GM21367 (cell line): Measurements from ENCODE around the gene MORN4.
"Not testable (repeated sequence)": the region's sequence is repeated elsewhere in the genome, so short reads cannot be mapped to it uniquely, and the experiment has no call there.

Experiments used
- ATAC-seq: cut with Tn5 transposase; IDR thresholded peaks from one replicate; pipeline ENCODE4 v1.9.1; 2021; ENCODE audit not compliant: unreplicated experiment

Gene MORN4

DNA sequence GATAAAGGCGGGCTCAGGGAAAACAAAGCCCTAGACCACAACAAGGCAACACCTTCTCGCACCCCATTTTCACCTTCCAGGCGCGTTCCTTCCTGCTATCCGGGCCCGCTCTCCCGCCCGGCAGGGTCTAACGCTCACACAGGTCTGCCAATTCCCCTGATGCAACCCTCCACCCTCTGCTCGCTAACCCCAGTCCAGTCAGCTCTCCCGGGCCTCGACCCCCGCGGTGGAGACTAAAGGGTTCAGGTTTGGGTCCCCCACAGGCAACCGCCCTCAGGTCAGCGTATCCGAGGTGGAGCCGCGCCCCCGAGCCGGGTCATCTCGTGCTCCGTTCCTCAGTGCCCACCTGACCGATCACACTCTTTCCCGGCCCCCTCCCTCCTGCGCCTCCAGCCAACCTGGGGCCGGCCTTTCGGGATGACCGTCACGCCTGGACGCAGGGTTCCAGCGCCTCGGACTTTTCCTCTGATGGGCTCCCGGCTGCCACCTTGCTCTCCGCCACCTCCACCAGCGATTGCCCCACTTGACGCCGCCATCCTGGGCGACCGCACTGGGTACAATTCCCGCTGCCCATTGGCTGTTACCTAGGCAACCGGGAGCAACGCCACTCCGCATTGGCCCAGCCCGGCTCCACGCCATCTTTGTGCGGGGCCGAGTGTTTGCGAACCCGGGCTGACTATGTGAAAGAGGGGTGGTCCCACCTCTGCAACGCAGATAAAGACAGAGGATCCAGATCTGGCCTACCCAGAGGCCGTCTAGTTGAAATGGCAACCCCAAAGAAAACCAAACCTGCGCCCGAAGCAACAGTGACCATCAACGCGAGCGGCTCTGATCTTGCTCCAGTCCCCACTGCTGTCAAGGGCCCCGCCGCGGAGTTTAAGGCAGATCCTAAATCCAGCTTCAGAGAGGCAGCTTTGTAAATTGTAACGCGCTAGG is at the start of gene MORN4:
TSS of gene MORN4 (minus strand) at position 552 of the 936 bp plus-strand sequence. CDS start 13,847 bp downstream, outside the sequence.
- ATAC-seq = peak; percentile 97

DNA sequence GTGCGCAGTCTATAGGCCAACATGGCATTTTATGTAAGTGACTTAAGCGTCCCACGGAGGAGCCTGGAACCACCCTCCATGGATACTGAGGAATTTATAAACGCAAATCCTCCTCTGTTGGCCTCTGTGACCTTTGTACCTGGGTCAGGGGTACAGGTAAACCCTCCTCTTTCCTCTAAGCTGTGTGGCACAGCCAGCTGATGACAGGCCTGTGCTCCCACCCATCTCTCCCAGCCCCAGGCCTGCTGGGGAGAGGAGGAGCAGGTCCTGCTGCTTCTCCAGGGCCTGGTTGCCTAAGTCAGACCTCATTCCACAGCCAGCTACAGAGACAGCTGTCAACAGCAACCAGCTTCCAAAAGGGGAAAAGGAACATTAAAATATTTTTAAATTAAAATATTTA is 48.7 kb upstream of the MORN4 start:
- ATAC-seq = no peak

DNA sequence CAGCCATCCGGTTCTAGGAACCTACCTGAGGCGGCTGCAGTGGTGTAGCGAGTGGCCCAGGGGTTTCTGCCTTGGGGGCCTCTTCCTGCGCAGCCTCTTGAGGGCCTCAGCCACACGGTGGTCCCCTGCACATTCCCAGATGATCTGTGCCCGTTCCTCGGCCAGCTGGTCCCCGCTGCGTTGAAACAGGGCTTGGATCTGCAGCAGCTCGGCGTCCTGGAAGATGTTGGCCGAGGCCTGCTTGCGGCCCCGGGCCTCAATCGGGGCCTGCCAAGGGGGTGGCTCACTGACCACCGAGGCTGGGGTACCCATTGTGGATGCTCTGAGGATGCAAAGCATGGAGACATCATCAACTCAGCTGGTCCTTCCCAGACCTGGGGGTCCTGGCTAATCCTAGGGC is 46.3 kb upstream of the MORN4 start:
- no peak for ATAC-seq

DNA sequence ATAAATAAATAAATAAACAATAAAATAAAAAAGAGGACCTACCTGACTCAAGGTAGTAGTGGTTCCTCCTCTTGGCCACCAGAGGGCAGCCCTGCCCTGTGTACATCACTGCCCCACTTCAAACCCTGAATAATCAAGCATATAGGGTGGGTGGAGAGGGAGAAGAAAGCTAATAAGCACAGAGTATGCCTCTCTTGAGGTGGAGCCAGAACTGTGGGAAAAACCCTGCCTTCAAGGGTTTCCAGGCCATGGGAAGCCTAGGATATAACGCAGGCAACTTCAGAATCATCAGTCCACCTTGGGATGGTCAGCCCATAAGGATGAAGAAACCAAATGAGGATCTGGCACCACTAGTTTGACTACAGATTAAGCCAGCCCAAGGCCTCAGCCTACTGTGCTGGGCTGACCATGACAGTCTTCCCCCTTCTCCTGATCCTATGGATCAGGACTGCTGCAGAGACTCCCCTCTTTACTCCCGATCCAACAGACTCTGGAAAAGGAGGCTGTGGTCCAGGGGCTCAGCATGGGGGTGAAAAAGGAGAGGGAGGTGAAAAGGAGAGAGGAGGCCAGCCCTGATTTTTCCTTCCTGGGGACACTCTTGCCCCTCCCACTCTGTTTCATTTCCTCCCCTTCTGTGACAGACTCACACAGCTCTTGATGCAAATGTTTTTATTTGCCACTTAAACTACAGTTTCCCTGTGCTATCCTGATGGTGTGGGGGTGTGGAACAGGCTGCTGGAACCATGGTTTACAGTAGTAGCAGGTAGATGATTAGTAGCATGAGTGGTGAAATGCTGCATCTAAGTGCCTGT is 43.7 kb upstream of the MORN4 start:
- no peak for ATAC-seq

DNA sequence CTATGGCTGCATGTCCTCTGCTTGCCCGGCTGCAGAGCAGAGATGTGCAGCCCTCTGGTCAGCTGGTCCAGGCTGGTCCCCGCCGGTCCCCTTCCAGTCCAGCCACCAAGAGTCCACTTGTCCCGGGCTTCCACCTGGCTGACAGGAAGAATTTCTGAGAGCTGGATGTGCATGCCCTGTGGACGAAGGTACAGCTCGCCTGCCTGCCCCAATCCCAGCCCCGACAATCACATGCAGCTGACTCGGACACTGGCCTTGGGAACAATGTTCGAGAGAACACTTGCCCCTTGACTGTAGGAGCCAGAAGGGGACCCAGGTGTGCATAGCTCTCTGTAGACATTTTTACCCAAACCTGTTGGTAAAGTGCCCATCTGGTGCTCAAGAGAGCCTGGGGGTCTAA is 41.9 kb upstream of the MORN4 start:
- ATAC-seq = no peak

DNA sequence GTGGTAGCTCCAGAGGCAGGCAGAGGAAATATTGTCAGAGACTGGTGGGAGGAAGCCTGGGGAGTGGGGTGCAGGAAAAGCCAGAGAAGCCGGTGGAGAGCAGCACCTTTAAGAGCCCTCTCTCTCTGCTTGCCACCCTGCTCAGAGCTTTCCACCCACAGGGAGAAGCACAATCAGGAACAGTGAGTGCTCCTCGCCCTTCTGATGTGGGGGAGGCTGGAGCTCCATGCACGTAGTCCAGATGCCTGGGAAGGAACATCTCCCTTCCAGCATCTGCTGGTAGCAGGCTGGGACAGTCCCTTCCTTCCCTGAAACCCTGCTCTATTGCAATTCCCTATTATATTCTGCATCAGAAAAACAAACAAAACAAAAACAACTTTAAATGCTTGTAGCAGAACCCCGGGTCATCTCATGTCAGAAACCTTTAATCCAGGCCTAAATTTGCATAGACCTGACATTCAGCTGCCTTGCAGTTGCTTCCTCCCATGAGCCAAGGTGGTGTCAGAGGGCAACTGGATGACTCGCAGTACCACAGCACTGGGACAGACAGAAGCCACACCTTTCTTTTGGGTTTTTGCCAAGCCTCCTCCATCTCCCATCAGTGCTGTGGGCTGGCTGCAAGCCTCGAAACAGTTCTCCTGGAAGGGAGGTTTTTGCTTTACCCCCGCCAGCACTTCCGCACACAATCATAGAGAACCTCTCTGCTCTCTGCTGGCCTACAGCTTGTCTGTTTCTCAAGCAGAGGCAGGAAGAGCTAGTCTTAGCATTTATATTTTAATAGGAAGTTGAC is 40.6 kb upstream of the MORN4 start:
- ATAC-seq = no peak

DNA sequence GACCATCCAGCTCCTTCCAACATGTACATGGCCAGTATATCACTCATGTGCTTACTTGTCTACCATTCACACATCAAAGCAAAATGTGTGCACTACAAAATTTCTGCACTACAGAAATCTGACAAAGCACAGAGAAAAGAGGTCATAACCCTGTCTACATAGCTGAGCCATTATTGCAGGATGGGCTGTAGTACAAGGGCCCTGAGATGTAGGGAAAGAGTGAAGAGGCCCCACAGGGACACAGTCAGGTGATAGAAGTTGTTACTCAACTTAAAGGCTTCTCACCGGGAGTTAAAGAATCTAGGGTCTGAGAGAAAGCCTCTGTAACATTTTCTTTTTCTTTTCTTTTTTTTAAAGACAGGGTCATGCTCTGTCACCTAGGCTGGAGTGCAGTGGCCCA is 36.3 kb upstream of the MORN4 start:
- ATAC-seq = no peak

DNA sequence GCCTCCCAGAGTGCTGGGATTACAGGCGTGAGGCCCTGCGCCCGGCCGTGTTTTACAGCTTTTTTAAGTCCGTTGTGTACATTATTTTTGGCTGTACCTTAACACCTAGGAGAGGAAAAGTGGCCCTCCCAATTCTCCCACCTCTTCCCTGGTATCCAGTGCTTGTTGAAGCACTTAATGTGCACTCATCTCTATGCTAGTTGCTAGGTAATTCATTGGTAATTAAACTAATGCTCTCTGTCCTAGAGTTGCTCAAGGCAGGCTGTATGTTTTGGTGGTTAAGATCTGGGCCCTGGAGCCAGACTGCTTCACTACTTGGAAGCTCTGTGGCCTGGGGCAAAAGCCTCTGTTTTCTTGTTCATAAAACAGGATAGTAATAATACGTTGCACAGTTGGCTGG is 34.2 kb upstream of the MORN4 start:
- ATAC-seq = no peak

DNA sequence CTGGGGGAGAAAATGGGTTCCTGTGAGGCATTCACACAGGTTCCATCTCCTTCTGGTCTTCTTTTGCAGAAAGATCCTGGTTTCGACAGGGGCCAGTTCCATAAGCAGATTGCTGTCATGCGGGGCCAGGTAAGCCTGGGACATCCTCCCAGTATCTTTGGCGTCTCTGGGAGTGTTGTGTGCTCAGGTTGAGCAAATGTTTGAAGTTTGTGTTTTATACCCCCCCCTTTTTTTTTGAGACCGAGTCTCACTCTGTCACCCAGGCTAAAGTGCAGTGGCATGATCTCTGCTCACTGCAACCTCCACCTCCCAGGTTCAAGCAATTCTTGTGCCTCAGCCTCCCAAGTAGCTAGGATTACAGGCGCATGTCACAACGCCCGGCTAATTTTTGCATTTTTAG is 33.7 kb upstream of the MORN4 start:
- ATAC-seq = no peak

DNA sequence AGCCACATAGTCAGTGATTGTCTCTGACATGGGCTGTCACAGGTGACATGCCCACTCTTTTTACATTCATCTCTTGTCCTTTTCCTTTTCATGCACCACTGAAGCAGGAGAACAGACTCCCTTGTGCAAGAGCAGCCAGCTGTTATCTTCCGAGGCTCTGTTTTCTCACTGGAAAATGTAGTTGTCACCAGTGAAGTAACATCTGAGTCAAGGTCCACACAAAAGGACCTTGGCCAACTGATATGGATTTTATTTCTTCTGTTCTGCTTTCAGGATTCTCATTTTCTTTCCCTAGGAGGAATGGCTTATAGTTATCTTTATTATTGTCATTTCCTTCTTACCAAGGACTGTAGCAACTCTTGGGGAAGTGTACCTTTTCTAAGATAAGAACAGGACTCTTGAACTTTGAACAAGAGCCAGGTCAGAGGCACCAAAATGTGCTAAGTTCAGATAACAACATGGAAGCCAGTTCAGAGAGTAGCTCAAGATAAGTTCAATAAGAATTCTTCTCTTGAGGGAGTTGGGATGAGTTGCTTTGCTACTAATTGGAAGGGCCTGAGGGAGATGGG is 31.1 kb upstream of the MORN4 start:
- no peak for ATAC-seq

DNA sequence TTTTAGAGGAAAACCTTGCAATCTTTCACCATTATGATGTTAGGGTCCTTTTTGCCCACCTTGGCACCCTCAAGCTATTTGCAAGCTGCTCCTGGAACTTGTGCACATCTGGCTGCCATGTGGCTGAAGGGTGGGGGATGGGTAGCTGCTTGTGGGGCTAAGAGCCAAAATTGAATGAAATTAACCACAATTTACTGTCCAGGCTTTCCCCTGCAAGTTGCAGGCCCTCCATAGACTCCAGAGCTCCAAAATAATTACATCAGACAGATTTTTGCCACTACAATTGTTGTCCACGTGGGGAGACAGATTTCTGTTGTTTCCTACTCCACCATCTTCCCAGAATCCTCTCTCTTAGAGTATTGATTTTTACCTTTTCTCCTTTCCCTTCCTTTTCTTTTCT is 26.3 kb upstream of the MORN4 start:
- no peak for ATAC-seq

DNA sequence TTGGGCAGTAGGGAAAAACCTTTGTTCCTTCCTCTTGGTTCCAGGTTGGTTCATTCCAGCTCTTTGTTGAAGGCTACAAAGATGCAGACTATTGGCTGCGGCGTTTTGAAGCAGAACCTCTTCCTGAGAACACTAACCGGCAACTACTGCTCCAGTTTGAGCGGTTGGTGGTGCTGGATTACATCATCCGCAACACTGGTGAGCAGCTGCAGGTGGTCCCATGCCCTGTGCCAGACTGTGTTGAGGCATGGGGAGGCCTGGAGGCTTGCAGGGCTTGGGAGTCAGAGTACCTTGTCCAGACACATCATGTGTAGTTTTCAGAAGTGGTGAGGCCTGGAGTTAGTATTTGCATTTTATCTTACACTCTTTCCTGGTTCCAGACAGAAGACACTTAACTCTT is 23.5 kb upstream of the MORN4 start:
- no peak for ATAC-seq

DNA sequence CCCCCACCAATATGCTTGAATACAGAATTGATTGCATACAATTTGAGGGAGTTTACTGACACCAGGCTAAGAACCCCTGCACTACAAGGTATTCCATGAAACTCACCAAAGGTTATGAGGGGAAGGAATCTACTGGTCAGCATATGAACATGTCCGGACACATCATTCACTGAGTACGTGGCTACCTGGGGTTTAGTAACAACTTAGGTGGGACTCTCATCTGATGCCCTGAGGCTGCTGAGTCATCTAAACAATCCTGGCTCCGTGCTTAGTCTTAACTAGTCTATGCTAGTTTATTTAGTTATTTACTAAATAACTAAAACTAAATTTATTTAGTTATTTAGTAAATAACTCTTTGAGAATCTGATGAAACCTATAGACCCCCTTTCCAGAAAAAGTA is 18.5 kb upstream of the MORN4 start:
- no peak for ATAC-seq

DNA sequence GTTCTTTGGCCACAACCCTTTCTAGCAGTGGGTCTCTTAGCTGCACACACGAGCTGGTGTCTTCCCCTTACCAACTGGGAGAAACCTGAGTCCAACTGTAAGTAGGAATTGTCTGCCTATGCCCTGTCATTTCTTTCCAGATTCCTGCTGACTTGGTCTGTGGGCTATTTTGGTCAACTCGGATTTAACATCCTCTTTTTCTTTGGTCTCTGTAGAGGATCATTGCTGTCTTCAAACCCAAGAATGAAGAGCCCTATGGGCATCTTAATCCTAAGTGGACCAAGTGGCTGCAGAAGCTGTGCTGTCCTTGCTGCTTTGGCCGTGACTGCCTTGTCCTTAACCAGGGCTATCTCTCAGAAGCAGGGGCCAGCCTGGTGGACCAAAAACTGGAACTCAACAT is 17.4 kb upstream of the MORN4 start:
- ATAC-seq = no peak

DNA sequence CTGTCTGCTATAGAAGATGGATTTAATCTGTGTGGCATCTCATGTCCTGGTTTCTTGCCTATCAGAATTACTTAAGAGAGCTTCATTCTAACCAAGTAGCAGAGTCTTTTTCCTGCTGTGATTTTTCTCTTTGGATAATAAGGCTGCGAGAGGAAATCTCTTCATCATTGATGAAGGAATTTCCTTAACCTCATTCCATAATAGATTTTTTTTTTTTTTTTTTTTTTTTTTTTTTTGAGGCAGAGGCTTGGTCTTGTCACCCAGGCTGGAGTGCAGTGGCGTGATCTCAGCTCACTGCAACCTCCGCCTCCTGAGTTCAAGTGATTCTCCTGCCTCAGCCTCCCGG is 16.1 kb upstream of the MORN4 start:
- not testable (repeated sequence) for ATAC-seq

DNA sequence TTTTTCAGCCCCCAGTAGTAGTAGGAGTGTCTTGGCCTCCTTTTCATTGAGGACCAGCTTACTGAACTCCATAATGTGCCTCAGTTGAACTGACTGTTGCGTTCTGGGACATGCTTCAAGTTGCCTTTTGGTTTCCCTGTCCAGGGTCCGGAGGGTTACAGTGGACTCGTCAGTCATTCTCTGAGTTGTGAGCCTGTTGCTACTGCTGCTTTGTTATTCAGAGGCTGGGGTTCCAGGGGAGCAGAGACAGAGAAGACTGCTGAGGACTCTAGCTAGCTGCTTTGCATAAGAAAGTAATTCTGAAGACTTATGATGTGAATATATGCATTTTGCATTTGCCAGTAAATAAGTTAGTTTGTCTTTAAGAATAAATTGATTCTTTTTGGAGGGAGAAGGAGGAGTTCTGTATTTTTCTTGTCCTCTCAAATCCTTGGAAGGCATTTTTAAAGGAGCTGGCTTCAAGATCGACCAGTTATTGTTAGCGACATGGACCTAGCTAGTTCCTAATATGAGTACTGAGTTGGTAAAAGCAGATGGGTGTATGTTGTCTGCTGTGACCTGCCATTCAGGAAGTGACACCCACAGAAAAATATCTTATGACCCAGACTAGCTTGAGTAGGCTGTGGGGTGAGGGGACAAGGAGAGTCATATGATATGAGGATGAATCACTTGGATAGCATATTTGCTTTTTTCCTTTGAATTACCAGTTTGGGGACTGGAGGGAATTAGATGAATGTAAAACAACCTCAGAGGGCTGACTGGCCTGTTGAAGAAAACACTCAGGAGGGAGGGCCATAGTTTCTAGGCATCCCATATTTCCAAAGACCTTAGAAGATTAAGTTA is 15.5 kb upstream of the MORN4 start:
- ATAC-seq = peak; percentile 96

DNA sequence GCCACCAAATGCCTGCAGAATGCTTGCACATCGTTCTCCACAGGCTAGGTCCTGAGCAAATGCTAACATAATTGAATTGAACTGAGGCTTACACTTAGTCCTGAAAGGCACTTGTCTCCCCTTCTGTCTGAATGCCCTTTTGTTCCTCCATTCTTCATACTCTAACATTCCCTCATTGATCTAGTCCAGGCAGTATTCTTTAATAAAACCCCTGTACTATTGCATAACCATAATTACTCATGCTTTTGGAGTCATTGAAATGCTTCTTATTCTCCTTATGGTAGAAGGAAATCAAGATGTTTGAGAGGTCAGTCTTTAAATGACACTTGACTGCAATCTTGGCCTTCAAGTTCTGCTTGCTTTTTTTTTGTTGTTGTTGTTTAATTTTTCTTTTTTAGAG is 14.3 kb upstream of the MORN4 start:
- no peak for ATAC-seq

DNA sequence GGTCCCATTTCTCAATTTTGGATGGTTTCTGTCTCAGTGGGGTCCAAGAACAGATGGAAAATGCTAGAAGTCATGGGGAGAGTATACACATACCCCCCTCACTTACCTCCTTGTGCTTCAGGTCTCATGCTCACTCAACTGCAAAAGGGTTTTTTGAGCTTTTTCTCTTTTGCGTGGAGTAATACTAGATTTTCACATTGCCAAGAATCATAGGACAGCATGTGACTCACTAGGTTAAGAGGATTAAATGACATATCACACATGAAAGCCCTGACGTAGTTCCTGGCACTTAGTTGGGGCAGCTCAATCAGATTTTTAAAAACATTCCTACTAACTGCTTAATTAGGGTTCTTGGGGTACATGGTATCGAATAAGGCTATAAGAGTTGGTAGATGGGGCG is 11.6 kb upstream of the MORN4 start:
- no peak for ATAC-seq

DNA sequence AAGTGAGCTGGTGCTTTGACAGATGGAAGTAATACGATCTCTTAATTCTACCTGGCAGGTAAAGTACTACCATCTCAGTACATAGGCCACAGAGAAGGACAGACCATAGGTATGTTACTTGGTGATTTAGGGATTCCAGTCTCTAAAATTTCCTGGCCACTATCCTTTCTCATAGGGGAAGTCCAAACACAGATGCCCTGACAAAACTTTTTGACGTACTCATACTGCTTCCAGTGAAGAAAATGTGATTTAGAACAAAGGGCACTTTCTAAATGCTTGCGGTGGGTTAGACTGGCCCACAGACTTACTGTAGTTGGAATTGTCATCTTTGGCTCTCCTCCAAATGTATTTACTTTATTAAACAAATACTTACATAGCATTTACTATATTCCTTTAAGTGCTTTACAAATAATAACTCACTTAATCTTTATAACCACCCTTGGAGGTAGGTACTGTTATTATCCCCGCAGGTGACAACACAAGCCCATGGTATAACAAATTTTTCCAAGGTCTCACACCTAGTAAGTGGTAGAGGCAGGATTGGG is 10.2 kb upstream of the MORN4 start:
- no peak for ATAC-seq
